Thyroid gland (tissue), 4 donors: ENCODE data around the gene MET. TPM values are rescaled to one million over a fixed set of nuclear protein-coding genes. Genes with fewer than 3 reads are reported as not detected.
A peak's percentile ranks its signal among the peaks of the same experiment; 100 is the strongest.

Experiments
- DNase-seq, 2 donors: peaks; one replicate each; pipeline ENCODE4 v3.0.0-alpha.2; 2019
- H3K27ac ChIP-seq, 3 donors: fragments of 200-600 bp; sonication (generic); 1 replicate in 2 of 3; 2 replicates in 1 of 3; pipeline ENCODE4 v1.5.1; 2016 to 2019; ENCODE audit warnings: mild to moderate bottlenecking in 1 of 3, moderate library complexity in 1 of 3
- H3K27me3 ChIP-seq: fragments of 200-600 bp; sonication (generic); one replicate; pipeline ENCODE4 v1.5.1; 2019
- H3K36me3 ChIP-seq, 2 donors: fragments of 200-600 bp; sonication (generic); one replicate each; pipeline ENCODE4 v1.5.1; 2016 to 2019
- H3K4me1 ChIP-seq, 2 donors: fragments of 200-600 bp; sonication (generic); one replicate each; pipeline ENCODE4 v1.5.1; 2017 to 2019
- H3K4me3 ChIP-seq, 3 donors: fragments of 200-600 bp; sonication (generic); replicated peaks in 1 of 3; 1 replicate in 2 of 3; 2 replicates in 1 of 3; pipeline ENCODE4 v1.5.1; 2016; ENCODE audit warnings: mild to moderate bottlenecking in 1 of 3
- H3K9me3 ChIP-seq: fragments of 200-600 bp; sonication (generic); one replicate; pipeline ENCODE4 v1.5.1; 2017
- POLR2A ChIP-seq, 2 donors: fragments of 450-650 bp; IDR thresholded peaks; one replicate each; pipeline ENCODE4 v1.6.1; 2017; ENCODE audit warnings: antibody characterized with exemption in 2 of 2, mild to moderate bottlenecking in 2 of 2, moderate library complexity in 1 of 2
- WGBS, 2 donors: methylation state at CpG; one replicate each; pipeline ENCODE4 v1.1.5; 2017; 5-methylcytosine and 5-hydroxymethylcytosine counted together
- intact Hi-C: fragments of 100-400 bp; cut with DNase I; formaldehyde crosslinking; loops from one replicate; pipeline ENCODE4 v1.15.1; 2023
- total RNA-seq, 4 donors: library from RNA; depleted of rRNA; stranded (reverse); fragments of >200 nt; gene quantifications; one replicate each; pipeline ENCODE4 v1.2.3, GENCODE V29; 2016
- TF ChIP-seq, protein P1 (sequence below), 6 experiments: fragments of 200-600 bp in 3 of 6; fragments of 450-650 bp in 3 of 6; sonication (generic) in 3 of 6; IDR thresholded peaks; one replicate each; pipeline ENCODE4 v1.5.1; 2016 to 2019; ENCODE audit warnings: antibody characterized with exemption in 6 of 6, mild to moderate bottlenecking in 2 of 6, inconsistent platforms in 1 of 6, moderate library complexity in 1 of 6

Gene MET
- total RNA-seq, 4 donors from 2014 or later, result 41.5 to 59.6 (median 52.7) TPM

GRCh38 chr7:116733924-116734580 lies 62.1 kb downstream of the MET start:
- Histone ChIP-seq H3K27me3 (no peaks in the 10 kb centered on the region), H3K36me3 (no peaks in the 10 kb centered on the region), H3K27ac (no peak overlapping the region), H3K9me3 (no peaks in the 10 kb centered on the region), H3K4me1 (peaks cover 33 to 49% of the 10 kb centered on the region in 2 donors), H3K4me3 (no peak overlapping the region)
- DNase-seq, result no peak
- TF ChIP-seq, protein P1, sequence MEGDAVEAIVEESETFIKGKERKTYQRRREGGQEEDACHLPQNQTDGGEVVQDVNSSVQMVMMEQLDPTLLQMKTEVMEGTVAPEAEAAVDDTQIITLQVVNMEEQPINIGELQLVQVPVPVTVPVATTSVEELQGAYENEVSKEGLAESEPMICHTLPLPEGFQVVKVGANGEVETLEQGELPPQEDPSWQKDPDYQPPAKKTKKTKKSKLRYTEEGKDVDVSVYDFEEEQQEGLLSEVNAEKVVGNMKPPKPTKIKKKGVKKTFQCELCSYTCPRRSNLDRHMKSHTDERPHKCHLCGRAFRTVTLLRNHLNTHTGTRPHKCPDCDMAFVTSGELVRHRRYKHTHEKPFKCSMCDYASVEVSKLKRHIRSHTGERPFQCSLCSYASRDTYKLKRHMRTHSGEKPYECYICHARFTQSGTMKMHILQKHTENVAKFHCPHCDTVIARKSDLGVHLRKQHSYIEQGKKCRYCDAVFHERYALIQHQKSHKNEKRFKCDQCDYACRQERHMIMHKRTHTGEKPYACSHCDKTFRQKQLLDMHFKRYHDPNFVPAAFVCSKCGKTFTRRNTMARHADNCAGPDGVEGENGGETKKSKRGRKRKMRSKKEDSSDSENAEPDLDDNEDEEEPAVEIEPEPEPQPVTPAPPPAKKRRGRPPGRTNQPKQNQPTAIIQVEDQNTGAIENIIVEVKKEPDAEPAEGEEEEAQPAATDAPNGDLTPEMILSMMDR (IDR thresholded peaks at IDR 0.05), result no peak
- TF ChIP-seq POLR2A (IDR thresholded peaks at IDR 0.05), result no peak
- intact Hi-C loops, result no loop called here
- WGBS, 2 donors, result 58 to 63% methylated on average over 4 of the region's 4 CpGs

- no peaks in the 10 kb centered on the region for H3K36me3 ChIP-seq
- H3K9me3 ChIP-seq, result no peaks in the 10 kb centered on the region
- H3K27me3 ChIP-seq, result no peaks in the 10 kb centered on the region
- no peak overlapping the region for H3K4me3 ChIP-seq
- H3K27ac ChIP-seq, result no peak overlapping the region
- H3K4me1 ChIP-seq, result peaks cover 33 to 52% of the 10 kb centered on the region in 2 donors
- intact Hi-C loops, result no loop called here
- no peak for DNase-seq
- TF ChIP-seq, protein P1 (IDR thresholded peaks at IDR 0.05), result no peak
- TF ChIP-seq POLR2A (IDR thresholded peaks at IDR 0.05), result no peak
- WGBS, 2 donors, result 90% methylated on average over 6 of the region's 6 CpGs
These were observed 62.7 kb downstream of the MET start for GRCh38 chr7:116734710-116735109.

DNA sequence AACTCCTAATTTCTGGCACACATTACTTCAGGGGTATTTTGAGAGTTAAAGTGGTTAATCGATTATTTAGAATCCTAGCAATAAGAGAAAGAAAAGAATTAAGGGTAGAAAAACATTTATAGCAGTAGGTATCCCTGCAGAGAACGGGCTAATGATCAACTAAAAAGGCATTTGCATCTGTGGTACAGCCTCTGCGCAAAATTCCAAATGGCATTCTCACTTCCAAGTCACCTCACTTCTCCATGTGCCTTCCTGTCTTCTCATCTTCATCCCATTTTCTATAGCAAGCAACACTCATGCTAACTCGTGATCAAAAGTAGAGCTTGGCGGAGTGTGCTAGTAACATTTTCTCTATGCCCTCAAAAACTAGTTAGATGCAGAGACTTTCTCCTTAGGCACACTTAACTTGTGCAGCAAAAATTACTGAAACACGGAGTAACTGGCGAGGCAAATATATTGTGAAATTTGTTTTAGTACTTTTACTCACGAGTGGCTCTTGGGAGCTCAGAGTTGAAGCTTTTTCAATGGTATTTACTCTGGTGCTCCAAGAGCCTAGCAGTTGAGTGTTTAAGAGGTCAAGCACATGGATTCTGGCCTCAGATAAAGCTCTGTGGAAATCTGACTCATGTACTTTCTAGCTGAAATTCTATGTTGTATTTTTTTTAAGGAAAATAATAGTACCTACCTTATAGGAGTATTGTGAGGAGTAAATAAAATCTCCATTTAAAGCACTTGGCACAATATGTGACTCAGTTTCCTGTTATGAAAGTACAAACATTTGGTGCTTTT lies 65.1 kb downstream of the MET start:
- Histone ChIP-seq H3K4me3 (no peak overlapping the region), H3K27me3 (no peaks in the 10 kb centered on the region), H3K27ac (peak overlapping the region; percentile 39 to 68 (median 61)), H3K9me3 (no peaks in the 10 kb centered on the region), H3K4me1 (peaks cover 43 to 51% of the 10 kb centered on the region in 2 donors), H3K36me3 (no peaks in the 10 kb centered on the region)
- intact Hi-C loops, result no loop called here
- TF ChIP-seq, protein P1 (IDR thresholded peaks at IDR 0.05), result no peak
- no peak for TF ChIP-seq POLR2A (IDR thresholded peaks at IDR 0.05)
- WGBS, 2 donors, result 57% methylated on average over 8 of the region's 8 CpGs
- peak; percentile 36 to 38 for DNase-seq

- no peaks in the 10 kb centered on the region for H3K36me3 ChIP-seq
- peak overlapping the region; percentile 39 to 68 (median 61) for H3K27ac ChIP-seq
- no peaks in the 10 kb centered on the region for H3K27me3 ChIP-seq
- DNase-seq, result no peak
- TF ChIP-seq, protein P1 (IDR thresholded peaks at IDR 0.05), result no peak
- no peak for TF ChIP-seq POLR2A (IDR thresholded peaks at IDR 0.05)
- peaks cover 55 to 64% of the 10 kb centered on the region in 2 donors for H3K4me1 ChIP-seq
- intact Hi-C loops, result no loop called here
- H3K4me3 ChIP-seq, result no peak overlapping the region
- no peaks in the 10 kb centered on the region for H3K9me3 ChIP-seq
- WGBS, 2 donors, result 36 to 52% methylated on average over 1 of the region's 1 CpG
These were observed 66.4 kb downstream of the MET start for GRCh38 chr7:116738378-116738777.

GRCh38 chr7:116739307-116739706 lies 67.3 kb downstream of the MET start:
- peak overlapping the region in 1 of 3 donors; percentile 68 for H3K27ac ChIP-seq
- intact Hi-C loops, result no loop called here
- H3K36me3 ChIP-seq, result no peaks in the 10 kb centered on the region

More at GRCh38 chr7:116739307-116739706, 67.3 kb downstream of the MET start:
- Histone ChIP-seq H3K27me3 (no peaks in the 10 kb centered on the region), H3K4me3 (no peak overlapping the region), H3K9me3 (no peaks in the 10 kb centered on the region), H3K4me1 (peaks cover 63 to 73% of the 10 kb centered on the region in 2 donors)
- 97 to 100% methylated on average over 2 of the region's 2 CpGs for WGBS, 2 donors
- no peak for TF ChIP-seq POLR2A (IDR thresholded peaks at IDR 0.05)
- TF ChIP-seq, protein P1 (IDR thresholded peaks at IDR 0.05), result no peak
- no peak for DNase-seq
